Measurements from ENCODE around the gene DCAF17. TPM values are rescaled to one million over a fixed set of nuclear protein-coding genes. Genes with fewer than 3 reads are reported as not detected.
A peak's percentile ranks its signal among the peaks of the same experiment; 100 is the strongest.
"Not testable (repeated sequence)": the region's sequence is repeated elsewhere in the genome, so short reads cannot be mapped to it uniquely, and the experiment has no call there.

The DCAF17 gene
- polyA plus RNA-seq, 2 of the 4 experiments (the other 2 are of a cell fraction), result 11.5 to 26.9 TPM

- Histone ChIP-seq H3K9me3 (peaks cover 17% of the 10 kb centered on the region), H3K4me3 (no peak overlapping the region), H3K4me2 (no peak overlapping the region), H3K4me1 (peaks cover 5% of the 10 kb centered on the region; the same call in 2 of the 3 replicates), H3K27ac (no peak overlapping the region)
- DNase-seq (ENCODE audit: low read depth in 1 of 2, low spot score in 1 of 2) (no peak), ATAC-seq (no peak), FAIRE-seq (no peak)
- POLR2A ChIA-PET, result no interaction called here
- TF ChIP-seq BHLHE40 (IDR thresholded peaks at IDR 0.05; ENCODE audit: low read depth, low read length) (no peak), FOSB (CRISPR knock-in tag; IDR thresholded peaks at IDR 0.05) (no peak), KDM5A (IDR thresholded peaks at IDR 0.05) (no peak), RNF2 (IDR thresholded peaks at IDR 0.05; ENCODE audit: borderline replicate concordance, low read depth) (no peak), ZNF302 (CRISPR knock-in tag; IDR thresholded peaks at IDR 0.05) (no peak), CHD4 (IDR thresholded peaks at IDR 0.05; ENCODE audit: borderline replicate concordance) (no peak), ZC3H11A (IDR thresholded peaks at IDR 0.05) (no peak), HEYL (CRISPR knock-in tag; IDR thresholded peaks at IDR 0.05) (no peak), SREBF2 (IDR thresholded peaks at IDR 0.05) (no peak), FOSL2 (IDR thresholded peaks at IDR 0.05) (no peak), FOSL2 (CRISPR knock-in tag; IDR thresholded peaks at IDR 0.05) (no peak), EHF (CRISPR knock-in tag; IDR thresholded peaks at IDR 0.05) (no peak)
- TF ChIP-seq, protein P1, sequence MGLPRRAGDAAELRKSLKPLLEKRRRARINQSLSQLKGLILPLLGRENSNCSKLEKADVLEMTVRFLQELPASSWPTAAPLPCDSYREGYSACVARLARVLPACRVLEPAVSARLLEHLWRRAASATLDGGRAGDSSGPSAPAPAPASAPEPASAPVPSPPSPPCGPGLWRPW (IDR thresholded peaks at IDR 0.05), result no peak
- CTCF ChIA-PET, result interaction anchor here (1.2 kb wide), 1 partner anchor 447 kb away, joined by 4 read pairs; no protein-coding TSS in a partner anchor
- 91% methylated on average over 2 of the region's 2 CpGs for WGBS (ENCODE audit: missing lambda C conversion rate)
These were observed 14.7 kb upstream of the DCAF17 start for GRCh38 chr2:171419333-171419732.

DNA sequence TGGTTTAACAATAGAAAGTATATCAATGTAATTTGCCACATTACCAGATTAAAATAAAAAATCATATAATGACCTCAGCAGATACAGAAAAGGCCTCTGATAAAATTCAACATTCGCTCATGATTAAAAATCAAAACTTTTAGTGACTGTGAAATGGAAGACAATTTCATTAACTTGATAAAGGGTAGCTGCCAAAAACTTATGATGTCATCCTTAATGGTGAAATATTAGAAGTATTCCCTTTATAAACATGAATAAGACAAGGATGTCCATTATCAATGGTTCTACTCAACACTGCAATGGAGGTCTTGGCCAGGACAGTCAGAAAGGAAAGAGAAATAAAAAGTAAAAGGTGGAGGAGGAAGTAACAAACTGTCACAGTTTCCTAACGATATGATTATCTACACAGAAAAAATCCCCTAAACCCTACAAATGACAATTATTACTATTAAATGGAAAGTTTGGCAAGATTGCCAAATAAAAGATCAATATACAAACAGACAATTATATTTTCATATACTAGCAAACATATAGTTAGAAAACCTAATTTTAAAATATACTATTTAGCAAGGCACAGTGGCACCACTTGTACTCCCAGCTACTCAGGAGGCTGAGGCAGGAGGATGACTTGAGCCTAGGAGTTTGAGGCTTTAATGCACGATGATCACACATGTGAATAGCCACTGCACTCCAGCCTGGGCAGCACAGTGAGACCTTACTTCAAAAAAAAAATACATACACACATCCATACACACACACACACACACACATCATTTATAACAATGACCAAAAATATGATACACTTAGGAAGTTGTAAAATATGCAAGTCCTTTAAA, 13.1 kb upstream of the DCAF17 start:
- ATAC-seq (no peak), FAIRE-seq (no peak), DNase-seq (ENCODE audit: low read depth in 1 of 2, low spot score in 1 of 2) (no peak)
- Histone ChIP-seq H3K4me3 (no peak overlapping the region), H3K27ac (no peak overlapping the region), H3K4me1 (peaks cover under 1% of the 10 kb centered on the region; the same call in 1 of the 3 replicates), H3K4me2 (no peak overlapping the region), H3K9me3 (peaks cover 27% of the 10 kb centered on the region)
- POLR2A ChIA-PET, result no interaction called here
- CTCF ChIA-PET, result interaction anchor here (1.2 to 1.8 kb wide), 3 partner anchors 262 to 448 kb away, joined by 3 to 4 read pairs (median 3); no protein-coding TSS in a partner anchor
- WGBS (ENCODE audit: missing lambda C conversion rate), result 67% methylated on average over 3 of the region's 3 CpGs
- TF ChIP-seq RFX5 (IDR thresholded peaks at IDR 0.05) (no peak), SREBF2 (IDR thresholded peaks at IDR 0.05) (no peak)

DNA sequence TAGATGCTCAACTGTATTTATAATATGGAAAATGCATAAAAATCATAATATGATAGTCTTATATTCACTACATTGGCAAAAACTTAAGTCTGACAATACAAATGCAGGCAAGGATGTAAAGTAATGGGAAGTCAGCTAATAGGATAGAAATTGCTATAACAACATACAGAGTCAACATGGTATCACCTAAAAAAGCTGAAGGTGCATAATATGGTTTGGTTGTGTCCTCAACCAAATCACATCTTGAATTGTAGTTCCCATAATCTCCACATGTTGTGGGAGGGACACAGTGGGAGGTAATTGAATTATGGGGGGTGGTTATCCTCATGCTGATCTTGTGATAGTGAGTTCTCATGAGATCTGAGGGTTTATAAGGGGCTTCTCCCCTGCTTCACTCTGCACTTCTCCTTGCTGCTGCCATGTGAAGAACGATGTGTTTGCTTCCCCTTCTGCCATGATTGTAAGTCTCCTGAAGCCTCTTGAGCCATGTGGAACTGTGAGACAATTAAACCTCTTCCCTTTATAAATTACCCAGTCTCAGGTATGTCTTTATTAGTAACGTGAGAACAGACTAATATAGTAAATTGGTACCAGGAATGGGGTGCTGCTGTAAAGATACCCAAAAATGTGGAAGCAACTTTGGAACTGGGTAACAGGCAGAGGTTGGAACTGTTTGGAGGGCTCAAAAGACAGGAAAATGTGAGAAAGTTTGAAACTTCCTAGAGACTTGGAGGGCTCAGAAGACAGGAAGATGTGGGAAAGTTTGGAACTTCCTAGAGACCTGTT, 11.1 kb upstream of the DCAF17 start:
- CTCF ChIA-PET, result interaction anchor here (1.5 to 1.8 kb wide), 2 partner anchors 264 to 448 kb away, joined by 3 read pairs; no protein-coding TSS in a partner anchor
- peak; percentile 75 for TF ChIP-seq MAFK (IDR thresholded peaks at IDR 0.05; ENCODE audit: partially characterized antibody)
- POLR2A ChIA-PET; FAIRE-seq; DNase-seq (ENCODE audit: low read depth in 1 of 2, low spot score in 1 of 2); H3K4me2 ChIP-seq; H3K4me1 ChIP-seq; H3K27ac ChIP-seq; H3K4me3 ChIP-seq; ATAC-seq: not testable (repeated sequence)
- 82% methylated on average over 2 of the region's 2 CpGs for WGBS (ENCODE audit: missing lambda C conversion rate)
- peaks cover 27% of the 10 kb centered on the region for H3K9me3 ChIP-seq

DNA sequence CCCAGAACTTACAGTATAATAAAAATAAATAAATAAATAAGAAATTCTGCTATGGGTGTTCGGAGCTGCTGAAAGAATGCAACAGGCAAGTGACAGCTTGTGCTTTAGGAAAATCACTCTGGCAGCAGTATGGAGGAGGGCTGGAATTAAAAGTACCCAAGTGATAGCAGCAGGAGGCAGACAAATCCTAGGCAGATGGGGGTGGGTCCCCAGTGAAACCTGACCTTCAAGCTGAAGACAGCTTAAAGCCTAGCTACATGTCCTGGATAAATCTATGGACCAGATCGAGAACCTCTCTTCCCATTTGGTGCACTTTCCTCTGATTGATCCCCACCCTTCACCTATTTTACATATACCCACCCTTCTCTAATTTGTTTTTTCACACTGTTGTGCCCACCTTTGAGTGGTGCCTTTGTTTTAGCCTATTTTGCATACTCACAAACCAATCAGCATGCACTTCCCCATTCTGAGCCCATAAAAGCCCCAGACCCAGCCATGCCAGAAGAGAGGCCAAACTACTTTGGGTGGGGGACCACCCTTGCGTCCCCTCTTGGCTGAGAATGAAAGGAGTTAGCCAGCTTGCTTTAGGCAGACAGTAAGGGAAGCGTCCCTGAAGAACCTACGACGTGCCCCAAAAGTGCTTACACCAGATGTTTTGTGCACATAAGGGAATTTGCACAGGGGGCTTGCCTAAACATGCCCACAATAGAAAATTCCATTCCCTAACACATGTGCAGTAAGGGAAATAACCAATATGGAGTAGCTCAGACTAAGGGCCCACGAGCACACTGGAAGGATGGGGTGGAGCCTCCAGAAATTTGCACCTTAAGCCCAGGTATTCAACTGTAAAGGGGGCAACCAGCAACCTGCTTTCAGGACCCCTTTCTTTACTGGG, 3.3 kb upstream of the DCAF17 start:
- 93% methylated on average over 7 of the region's 7 CpGs for WGBS (ENCODE audit: missing lambda C conversion rate)
- Histone ChIP-seq H3K4me2 (no peak overlapping the region; the same call in 2 of the 3 replicates), H3K9me3 (no peaks in the 10 kb centered on the region; the same call in 2 of the 3 replicates), H3K4me1 (peaks cover 35% of the 10 kb centered on the region), H3K27ac (peak overlapping the region; percentile 15 to 96; a peak in 3 of 6 replicates), H3K4me3 (no peak overlapping the region)
- ChIA-PET POLR2A (no interaction called here), CTCF (interaction anchor here (0.6 to 2.2 kb wide), 7 partner anchors 15 to 502 kb away, joined by 3 to 9 read pairs (median 3); partner anchors contain the start of gene GORASP2)
- FAIRE-seq (no peak), ATAC-seq (no peak), DNase-seq (ENCODE audit: low read depth in 1 of 2, low spot score in 1 of 2) (no peak)
- TF ChIP-seq REST (IDR thresholded peaks at IDR 0.05) (no peak), ZFP36 (IDR thresholded peaks at IDR 0.05; ENCODE audit: borderline replicate concordance, partially characterized antibody) (no peak), TFCP2L1 (CRISPR knock-in tag; IDR thresholded peaks at IDR 0.05) (no peak), MYC (IDR thresholded peaks at IDR 0.05; ENCODE audit: borderline replicate concordance, low read length) (no peak), GATA3 (IDR thresholded peaks at IDR 0.05; ENCODE audit: borderline replicate concordance) (no peak), RAD21 (conservative IDR thresholded peaks at IDR 0.05 in 1 of 2, IDR thresholded peaks at IDR 0.05 in 1 of 2) (no peak), NFE2L2 (conservative IDR thresholded peaks at IDR 0.05; ENCODE audit: low read length) (no peak)
- TF ChIP-seq, protein P2, sequence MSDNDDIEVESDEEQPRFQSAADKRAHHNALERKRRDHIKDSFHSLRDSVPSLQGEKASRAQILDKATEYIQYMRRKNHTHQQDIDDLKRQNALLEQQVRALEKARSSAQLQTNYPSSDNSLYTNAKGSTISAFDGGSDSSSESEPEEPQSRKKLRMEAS (IDR thresholded peaks at IDR 0.05), result no peak

All from A549 (cell line).